ENCODE measurements around the gene RNF103.

DNA sequence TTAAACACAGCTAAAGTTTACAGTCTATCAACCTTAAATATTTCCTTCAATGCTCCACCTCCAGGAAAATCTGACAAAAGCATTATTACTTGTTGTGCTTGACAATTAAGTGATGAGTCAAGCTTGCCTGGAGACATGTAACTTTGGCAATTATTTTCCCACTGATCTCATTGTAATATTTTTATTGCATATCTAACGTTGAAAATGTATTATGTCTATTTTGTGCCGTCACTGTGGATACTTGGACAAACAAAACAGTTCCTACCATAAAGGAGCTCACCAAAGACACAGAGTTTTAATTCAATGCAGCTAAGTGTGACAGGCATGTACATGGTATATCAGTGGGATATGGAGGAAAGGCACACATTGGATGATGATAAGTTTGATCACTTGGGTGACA, 24.7 kb downstream of the RNF103 start:
- no peak for TF ChIP-seq EZH2 (optimal IDR thresholded peaks at IDR 0.05; ENCODE audit: low read depth, low read length)
- TF ChIP-seq, protein P1, sequence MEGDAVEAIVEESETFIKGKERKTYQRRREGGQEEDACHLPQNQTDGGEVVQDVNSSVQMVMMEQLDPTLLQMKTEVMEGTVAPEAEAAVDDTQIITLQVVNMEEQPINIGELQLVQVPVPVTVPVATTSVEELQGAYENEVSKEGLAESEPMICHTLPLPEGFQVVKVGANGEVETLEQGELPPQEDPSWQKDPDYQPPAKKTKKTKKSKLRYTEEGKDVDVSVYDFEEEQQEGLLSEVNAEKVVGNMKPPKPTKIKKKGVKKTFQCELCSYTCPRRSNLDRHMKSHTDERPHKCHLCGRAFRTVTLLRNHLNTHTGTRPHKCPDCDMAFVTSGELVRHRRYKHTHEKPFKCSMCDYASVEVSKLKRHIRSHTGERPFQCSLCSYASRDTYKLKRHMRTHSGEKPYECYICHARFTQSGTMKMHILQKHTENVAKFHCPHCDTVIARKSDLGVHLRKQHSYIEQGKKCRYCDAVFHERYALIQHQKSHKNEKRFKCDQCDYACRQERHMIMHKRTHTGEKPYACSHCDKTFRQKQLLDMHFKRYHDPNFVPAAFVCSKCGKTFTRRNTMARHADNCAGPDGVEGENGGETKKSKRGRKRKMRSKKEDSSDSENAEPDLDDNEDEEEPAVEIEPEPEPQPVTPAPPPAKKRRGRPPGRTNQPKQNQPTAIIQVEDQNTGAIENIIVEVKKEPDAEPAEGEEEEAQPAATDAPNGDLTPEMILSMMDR (IDR thresholded peaks at IDR 0.05; ENCODE audit: low read length), result no peak
